Activated naive CD8-positive, alpha-beta T cell treated with anti-CD3 and anti-CD28 coated beads, Interleukin-2, amount 50 U/mL, for 24 hours (primary cell): ENCODE measurements around the gene TMEM95.

Experiments
- ATAC-seq: fragments of 150-1000 bp; cut with Tn5 transposase; one replicate; pipeline ENCODE4 v1.10.0; 2021
- DNase-seq: peaks from one replicate; pipeline ENCODE4 v3.0.0; 2021
- H3K27ac Mint-ChIP-seq: one replicate; pipeline ENCODE4 v1.8.0; 2021; ENCODE audit warnings: mild to moderate bottlenecking, mixed read lengths
- H3K27me3 Mint-ChIP-seq: one replicate; pipeline ENCODE4 v1.8.0; 2021; ENCODE audit warnings: mixed read lengths
- H3K36me3 Mint-ChIP-seq: one replicate; pipeline ENCODE4 v1.8.0; 2021; ENCODE audit warnings: low read depth, mixed read lengths
- H3K4me1 Mint-ChIP-seq: one replicate; pipeline ENCODE4 v1.8.0; 2021; ENCODE audit warnings: mixed read lengths
- H3K4me3 Mint-ChIP-seq: one replicate; pipeline ENCODE4 v1.8.0; 2021; ENCODE audit warnings: mild to moderate bottlenecking, moderate library complexity, mixed read lengths
- H3K9me3 Mint-ChIP-seq: one replicate; pipeline ENCODE4 v1.8.0; 2021; ENCODE audit warnings: mixed read lengths

TMEM95 gene

DNA sequence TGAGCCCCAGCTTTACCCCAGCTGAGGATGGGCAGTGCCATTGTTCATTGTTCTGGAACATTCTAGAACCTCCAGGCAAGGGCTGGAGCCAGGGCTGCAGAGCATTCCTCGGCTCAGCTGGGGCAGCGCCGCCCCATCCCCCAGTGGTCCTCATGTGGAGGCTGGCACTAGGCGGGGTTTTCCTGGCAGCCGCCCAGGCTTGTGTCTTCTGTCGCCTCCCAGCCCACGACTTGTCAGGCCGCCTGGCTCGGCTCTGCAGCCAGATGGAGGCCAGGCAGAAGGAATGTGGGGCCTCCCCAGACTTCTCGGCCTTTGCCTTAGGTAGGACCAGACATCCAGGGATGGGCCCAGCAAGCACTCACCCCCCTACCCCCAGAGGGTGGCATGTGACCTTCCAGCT lies at the start of gene TMEM95:
TMEM95 (plus strand) TSS at position 104 of the 400 bp plus-strand sequence; CDS start at position 153, 49 bp downstream.
- DNase-seq (no peak), ATAC-seq (no peak)
- H3K36me3 Mint-ChIP-seq: peaks cover 5% of the 10 kb centered on the region
- H3K27me3 Mint-ChIP-seq: no peaks in the 10 kb centered on the region
- H3K27ac Mint-ChIP-seq: peak within 1 kb of the TSS; percentile 38
- no peak within 1 kb of the TSS for H3K4me3 Mint-ChIP-seq
- peaks cover 37% of the 10 kb centered on the region for H3K4me1 Mint-ChIP-seq
- no peaks in the 10 kb centered on the region for H3K9me3 Mint-ChIP-seq

DNA sequence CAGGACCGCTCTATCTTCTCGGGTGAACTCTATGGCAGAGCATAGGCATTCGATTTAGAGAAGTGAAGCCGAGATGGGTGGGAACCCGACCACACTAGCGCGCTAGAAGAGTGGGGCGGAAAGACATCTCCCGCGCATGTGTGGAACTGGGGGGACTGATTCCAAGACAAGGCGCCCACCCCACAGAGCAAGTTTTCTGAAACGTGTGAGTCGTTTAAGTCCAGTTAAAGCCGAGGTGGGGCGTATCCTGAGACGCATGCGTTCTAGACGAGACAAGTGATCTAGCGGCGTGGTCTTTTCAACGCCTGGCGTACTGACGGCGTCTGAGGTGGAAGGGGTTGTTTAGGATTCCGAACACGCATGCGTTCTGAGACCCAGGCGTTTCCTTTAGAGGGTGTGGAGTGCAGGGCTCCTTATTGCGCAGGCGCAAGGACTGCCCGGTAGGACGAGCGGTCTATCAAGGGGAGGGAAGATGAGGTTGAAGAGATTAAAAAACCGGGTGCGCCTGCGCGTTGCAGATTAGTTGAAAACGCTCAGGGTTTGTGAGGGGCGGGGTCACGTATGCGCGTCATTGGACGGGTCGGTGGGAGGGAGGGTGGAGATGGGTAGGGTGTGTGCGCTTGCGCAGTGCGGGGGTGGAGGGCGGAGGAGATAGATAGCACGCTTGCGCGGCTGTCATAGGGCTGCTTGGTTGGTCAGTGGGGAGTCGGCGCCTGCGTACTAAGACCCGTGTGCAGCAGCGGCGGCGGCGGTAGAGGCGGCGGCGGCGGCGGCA lies 47.9 kb upstream of the TMEM95 start, which contains the start of gene EIF5A:
EIF5A (plus strand) TSS at position 718 of the 775 bp plus-strand sequence. CDS start 2,008 bp downstream, outside the sequence.
- peaks cover 5% of the 10 kb centered on the region for H3K27me3 Mint-ChIP-seq
- H3K9me3 Mint-ChIP-seq: no peaks in the 10 kb centered on the region
- peaks cover 50% of the 10 kb centered on the region for H3K4me1 Mint-ChIP-seq
- DNase-seq (peak; percentile 100), ATAC-seq (peak; percentile 78)
- H3K36me3 Mint-ChIP-seq: peaks cover 41% of the 10 kb centered on the region
- H3K27ac Mint-ChIP-seq: peak within 1 kb of the TSS; percentile 99
- peak within 1 kb of the TSS; percentile 98 for H3K4me3 Mint-ChIP-seq

DNA sequence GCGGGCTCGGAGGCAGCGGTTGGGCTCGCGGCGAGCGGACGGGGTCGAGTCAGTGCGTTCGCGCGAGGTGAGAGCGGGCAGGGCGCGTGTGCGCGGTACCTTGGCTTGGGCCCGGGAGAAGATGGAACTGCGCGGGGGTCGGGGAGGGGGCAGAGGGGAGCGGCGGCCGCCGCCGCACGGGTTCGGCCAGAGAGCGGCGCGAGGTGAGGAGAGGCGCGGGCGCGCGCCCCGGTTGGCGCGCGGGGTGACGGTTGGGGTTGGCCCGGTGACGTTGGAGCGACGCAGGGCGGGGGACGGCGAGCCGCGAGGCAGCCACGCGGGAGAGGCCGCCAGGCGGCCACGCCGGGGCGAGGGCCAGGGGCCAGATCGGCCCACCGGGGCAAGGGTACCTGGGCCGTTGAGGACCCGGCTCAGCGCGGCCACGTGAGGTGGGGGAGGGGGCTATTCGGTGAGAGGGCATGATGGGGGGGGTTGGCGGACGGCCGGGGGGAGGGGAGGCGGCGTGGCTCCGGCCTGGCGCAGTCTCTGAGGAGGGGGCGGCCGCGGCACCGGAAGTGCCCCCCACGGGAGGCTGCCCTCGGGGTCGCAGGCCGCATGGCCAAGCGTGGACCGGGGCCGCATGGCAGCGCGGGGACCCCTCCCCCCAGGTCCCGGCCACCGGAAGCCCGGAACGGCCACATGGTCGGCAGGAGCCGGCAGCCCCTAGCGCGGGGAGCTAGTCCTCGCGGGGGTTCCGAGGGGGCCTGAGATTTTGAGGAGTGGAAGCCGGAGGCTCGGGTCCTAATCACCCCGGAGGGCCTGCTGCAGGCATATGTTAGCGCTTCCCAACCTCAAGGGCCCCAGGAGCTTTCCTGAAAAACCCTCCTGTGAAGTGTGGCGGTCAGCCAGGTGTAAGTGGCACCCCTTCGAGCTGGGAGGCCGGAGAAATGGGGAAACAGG lies 47.0 kb upstream of the TMEM95 start:
- ATAC-seq: no peak
- Mint-ChIP-seq H3K9me3 (no peaks in the 10 kb centered on the region), H3K36me3 (peaks cover 49% of the 10 kb centered on the region), H3K27me3 (peaks cover 5% of the 10 kb centered on the region), H3K4me1 (peaks cover 58% of the 10 kb centered on the region), H3K27ac (peak overlapping the region; percentile 99), H3K4me3 (peak overlapping the region; percentile 98)
- peak; percentile 60 for DNase-seq

GRCh38 chr17:7308625-7309433 lies 46.1 kb upstream of the TMEM95 start:
- no peaks in the 10 kb centered on the region for H3K9me3 Mint-ChIP-seq
- peak overlapping the region; percentile 99 for H3K27ac Mint-ChIP-seq
- ATAC-seq (peak; percentile 30), DNase-seq (peak; percentile 80)
- peaks cover 66% of the 10 kb centered on the region for H3K4me1 Mint-ChIP-seq
- peaks cover 5% of the 10 kb centered on the region for H3K27me3 Mint-ChIP-seq
- H3K36me3 Mint-ChIP-seq: peaks cover 55% of the 10 kb centered on the region
- peak overlapping the region; percentile 98 for H3K4me3 Mint-ChIP-seq

GRCh38 chr17:7309628-7310027 lies 45.3 kb upstream of the TMEM95 start:
- H3K9me3 Mint-ChIP-seq: no peaks in the 10 kb centered on the region
- DNase-seq (no peak), ATAC-seq (no peak)
- peaks cover 62% of the 10 kb centered on the region for H3K36me3 Mint-ChIP-seq
- H3K4me3 Mint-ChIP-seq: peak overlapping the region; percentile 98
- H3K27me3 Mint-ChIP-seq: peaks cover 5% of the 10 kb centered on the region
- H3K27ac Mint-ChIP-seq: peak overlapping the region; percentile 99
- H3K4me1 Mint-ChIP-seq: peaks cover 74% of the 10 kb centered on the region

GRCh38 chr17:7311110-7311705 lies 43.7 kb upstream of the TMEM95 start:
- Mint-ChIP-seq H3K36me3 (peaks cover 65% of the 10 kb centered on the region), H3K9me3 (no peaks in the 10 kb centered on the region), H3K27ac (peak overlapping the region; percentile 99), H3K27me3 (peaks cover 5% of the 10 kb centered on the region), H3K4me1 (peaks cover 79% of the 10 kb centered on the region), H3K4me3 (peak overlapping the region; percentile 98)
- no peak for DNase-seq
- ATAC-seq: no peak

DNA sequence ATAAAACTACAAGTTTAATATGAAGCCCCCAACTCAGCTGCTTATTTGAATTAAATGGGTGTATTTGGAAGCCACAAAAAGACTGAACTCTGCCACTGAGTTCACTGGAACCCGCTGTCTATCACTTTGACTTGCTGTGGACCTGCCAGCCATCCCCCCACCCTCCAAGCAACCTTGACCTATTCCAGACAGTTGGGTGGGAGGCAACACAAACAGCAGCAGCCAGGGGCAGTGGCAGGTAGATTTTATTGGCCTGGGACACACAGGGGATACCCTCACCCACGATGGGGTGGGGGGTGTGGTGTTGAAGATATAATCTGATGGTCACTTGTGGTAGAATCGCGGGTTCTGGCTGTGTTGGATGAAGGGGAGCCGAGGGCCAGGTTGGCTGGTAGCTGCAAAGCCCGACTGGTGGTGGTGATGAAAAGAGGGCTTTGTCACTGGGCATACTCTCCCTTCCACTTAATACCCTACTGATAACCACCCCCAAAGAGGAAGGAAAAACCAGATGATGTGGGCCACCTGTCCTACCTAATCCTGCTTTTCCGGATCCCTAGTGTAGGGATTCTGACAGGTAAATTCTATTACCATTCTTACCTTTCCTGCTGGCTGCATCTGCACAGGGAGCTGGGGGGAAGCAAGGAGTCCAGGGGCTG lies 42.4 kb upstream of the TMEM95 start:
- DNase-seq (no peak), ATAC-seq (no peak)
- peak overlapping the region; percentile 98 for H3K4me3 Mint-ChIP-seq
- no peaks in the 10 kb centered on the region for H3K27me3 Mint-ChIP-seq
- peak overlapping the region; percentile 90 for H3K27ac Mint-ChIP-seq
- peaks cover 69% of the 10 kb centered on the region for H3K4me1 Mint-ChIP-seq
- no peaks in the 10 kb centered on the region for H3K9me3 Mint-ChIP-seq
- peaks cover 63% of the 10 kb centered on the region for H3K36me3 Mint-ChIP-seq

DNA sequence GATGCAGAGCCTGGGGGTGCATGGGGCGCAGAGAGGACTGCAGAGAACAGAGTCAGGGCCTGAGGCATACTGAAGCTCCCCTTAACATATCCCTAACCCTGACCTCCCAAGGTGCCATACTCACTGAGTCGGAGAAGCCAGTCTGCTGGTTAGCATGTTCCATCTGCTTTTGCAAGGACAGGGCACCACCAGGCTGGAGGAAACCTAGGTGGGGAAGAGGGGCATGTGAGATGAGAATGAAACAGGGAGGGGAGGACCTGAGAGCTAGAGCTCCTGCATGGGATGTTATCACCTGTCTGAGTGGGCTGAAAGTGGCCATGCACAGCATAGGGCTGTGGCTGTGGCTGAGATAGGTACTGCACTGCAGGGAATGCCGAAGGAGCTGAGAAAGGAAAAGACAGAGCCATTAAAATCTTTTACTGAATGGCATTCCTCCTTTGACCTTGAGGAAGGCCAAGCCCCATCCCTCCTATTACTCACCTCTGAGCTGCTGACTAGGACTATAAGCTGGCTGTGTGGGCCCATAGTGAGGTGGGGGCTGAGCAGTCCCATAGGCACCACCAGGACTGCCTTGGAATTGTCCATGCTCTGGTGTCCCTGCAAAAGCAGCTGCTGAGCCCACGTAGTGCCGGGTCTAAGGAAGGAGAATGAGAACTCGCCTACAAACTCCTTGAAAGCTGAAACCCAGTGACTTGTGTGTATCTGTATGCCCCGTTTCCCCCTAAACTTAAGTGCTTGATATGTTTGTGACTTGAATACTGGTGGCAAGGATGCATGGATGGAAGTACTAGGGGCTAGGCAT lies 41.7 kb upstream of the TMEM95 start:
- DNase-seq (no peak), ATAC-seq (peak; percentile 15)
- Mint-ChIP-seq H3K9me3 (no peaks in the 10 kb centered on the region), H3K4me1 (peaks cover 69% of the 10 kb centered on the region), H3K36me3 (peaks cover 66% of the 10 kb centered on the region), H3K27me3 (no peaks in the 10 kb centered on the region), H3K27ac (peak overlapping the region; percentile 90), H3K4me3 (peak overlapping the region; percentile 98)

DNA sequence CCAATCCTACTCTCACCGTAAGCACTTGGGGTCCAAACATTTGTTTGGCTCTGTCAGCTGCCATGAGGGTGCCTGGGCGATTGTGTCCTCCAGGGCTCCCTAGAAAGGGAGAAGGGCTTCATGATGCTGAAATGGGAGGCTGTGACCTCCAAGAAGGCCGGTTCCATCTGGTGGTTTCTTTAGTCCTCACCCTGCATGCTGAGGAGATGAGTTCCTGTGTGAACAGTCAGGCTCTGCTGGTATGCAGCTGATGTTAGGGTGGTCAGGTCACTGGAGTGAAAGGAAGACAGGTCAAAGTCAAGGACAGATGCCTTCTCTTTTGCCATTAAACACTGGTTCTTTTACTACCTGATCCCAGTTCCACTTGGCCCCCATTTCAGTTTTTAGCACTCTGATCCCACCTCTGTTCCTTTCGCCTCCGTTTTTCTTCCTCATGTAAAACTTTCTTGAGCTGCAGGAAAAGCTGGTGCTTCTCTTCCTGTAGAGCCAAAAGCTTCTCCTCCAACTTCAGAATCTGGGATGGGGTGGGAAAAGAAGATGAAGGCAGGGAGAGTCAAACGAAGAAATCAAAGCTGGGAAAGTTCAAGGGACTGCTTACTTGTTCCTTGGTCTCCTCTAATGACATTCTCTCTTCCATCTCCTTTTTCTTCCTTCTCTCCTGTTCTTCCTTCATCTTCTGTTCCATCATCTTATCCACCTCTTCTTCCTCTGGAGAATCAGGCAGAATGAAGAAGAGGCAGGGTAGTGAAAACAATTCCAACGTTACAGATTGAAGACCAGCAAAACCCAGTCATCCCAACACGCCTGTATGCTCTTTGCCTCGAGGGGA lies 40.9 kb upstream of the TMEM95 start:
- Mint-ChIP-seq H3K27me3 (no peaks in the 10 kb centered on the region), H3K9me3 (no peaks in the 10 kb centered on the region), H3K4me1 (peaks cover 61% of the 10 kb centered on the region), H3K4me3 (peak overlapping the region; percentile 98), H3K36me3 (peaks cover 58% of the 10 kb centered on the region), H3K27ac (peak overlapping the region; percentile 90)
- ATAC-seq (peak; percentile 6), DNase-seq (no peak)

GRCh38 chr17:7314719-7315569 lies 40.0 kb upstream of the TMEM95 start, which contains the start of gene GPS2:
TSS of gene GPS2 (minus strand) at chr17:7315360. CDS start at chr17:7315052, 308 bp downstream.
- peak within 1 kb of the TSS; percentile 90 for H3K27ac Mint-ChIP-seq
- DNase-seq: peak; percentile 96
- peak; percentile 78 for ATAC-seq
- H3K4me1 Mint-ChIP-seq: peaks cover 53% of the 10 kb centered on the region
- peaks cover 50% of the 10 kb centered on the region for H3K36me3 Mint-ChIP-seq
- peak within 1 kb of the TSS; percentile 98 for H3K4me3 Mint-ChIP-seq
- H3K9me3 Mint-ChIP-seq: no peaks in the 10 kb centered on the region
- no peaks in the 10 kb centered on the region for H3K27me3 Mint-ChIP-seq

- H3K9me3 Mint-ChIP-seq: no peaks in the 10 kb centered on the region
- H3K4me1 Mint-ChIP-seq: peaks cover 45% of the 10 kb centered on the region
- peak overlapping the region; percentile 98 for H3K4me3 Mint-ChIP-seq
- no peaks in the 10 kb centered on the region for H3K27me3 Mint-ChIP-seq
- peak overlapping the region; percentile 87 for H3K27ac Mint-ChIP-seq
- ATAC-seq: no peak
- H3K36me3 Mint-ChIP-seq: peaks cover 46% of the 10 kb centered on the region
- DNase-seq: no peak
Measured at GRCh38 chr17:7315570-7316235, 39.3 kb upstream of the TMEM95 start.
